DOHH2 (cell line): Measurements from ENCODE around the gene ZNF587.

Experiments
- H3F3A ChIP-seq: fragments of 200-600 bp; sonication (generic), shearing (Covaris generic); 2 replicates; pipeline ENCODE4 v1.6.0; 2016; ENCODE audit warnings: antibody characterized with exemption, mild to moderate bottlenecking; ENCODE audit not compliant: control insufficient read depth, insufficient read depth
- H3K27ac ChIP-seq: fragments of 200-600 bp; sonication (generic); 2 replicates; pipeline ENCODE4 v1.5.1; 2014; ENCODE audit warnings: low read depth, mild to moderate bottlenecking, low read length, moderate library complexity
- H3K27me3 ChIP-seq: fragments of 200-600 bp; sonication (generic); 2 replicates; pipeline ENCODE4 v1.6.1; 2014; ENCODE audit warnings: mild to moderate bottlenecking, low read length, mixed read lengths; ENCODE audit not compliant: control insufficient read depth
- H3K36me3 ChIP-seq: fragments of 200-600 bp; sonication (generic); 2 replicates; pipeline ENCODE4 v1.6.1; 2014; ENCODE audit warnings: mild to moderate bottlenecking, low read length, moderate library complexity, mixed read lengths; ENCODE audit not compliant: control insufficient read depth
- H3K4me1 ChIP-seq: fragments of 200-600 bp; sonication (generic); 2 replicates; pipeline ENCODE4 v1.6.1; 2014; ENCODE audit warnings: mild to moderate bottlenecking, low read length, mixed read lengths; ENCODE audit not compliant: control insufficient read depth
- H3K4me2 ChIP-seq: fragments of 200-600 bp; sonication (generic); 2 replicates; pipeline ENCODE4 v1.6.0; 2014; ENCODE audit warnings: mild to moderate bottlenecking, low read length, moderate library complexity
- H3K4me3 ChIP-seq: fragments of 200-600 bp; sonication (generic); 2 replicates; pipeline ENCODE4 v1.5.1; 2014; ENCODE audit warnings: mild to moderate bottlenecking, low read length, mixed read lengths
- H3K79me2 ChIP-seq: fragments of 200-600 bp; sonication (generic); 2 replicates; pipeline ENCODE4 v1.6.1; 2014; ENCODE audit warnings: mild to moderate bottlenecking, low read length, mixed read lengths; ENCODE audit not compliant: control insufficient read depth
- H3K9me2 ChIP-seq: fragments of 200-600 bp; sonication (generic); replicated peaks from 2 replicates; pipeline ENCODE4 v1.6.1; 2014; ENCODE audit warnings: mild to moderate bottlenecking, low read length, mixed read lengths; ENCODE audit not compliant: control insufficient read depth
- H3K9me3 ChIP-seq: fragments of 200-600 bp; sonication (generic); 2 replicates; pipeline ENCODE4 v1.6.1; 2014; ENCODE audit warnings: antibody characterized with exemption, low read length, mixed read lengths; ENCODE audit not compliant: control insufficient read depth, insufficient read depth
- H4K20me1 ChIP-seq: fragments of 200-600 bp; sonication (generic); 2 replicates; pipeline ENCODE4 v1.6.0; 2014; ENCODE audit warnings: low read depth, mild to moderate bottlenecking, antibody characterized with exemption, low read length, moderate library complexity; ENCODE audit not compliant: control insufficient read depth, insufficient read depth
- CTCF ChIP-seq: fragments of 200-600 bp; sonication (generic); IDR thresholded peaks from one replicate; pipeline ENCODE4 v1.5.1; 2014; ENCODE audit warnings: antibody characterized with exemption, mild to moderate bottlenecking, low read depth, low read length; ENCODE audit not compliant: poor library complexity, severe bottlenecking
- EZH2phosphoT487 ChIP-seq: fragments of 200-600 bp; sonication (generic); IDR thresholded peaks from 2 replicates; pipeline ENCODE4 v1.6.1; 2017; ENCODE audit warnings: borderline replicate concordance, mild to moderate bottlenecking, antibody characterized with exemption, low read length, moderate library complexity, mixed read lengths

ZNF587 gene

GRCh38 chr19:57814505-57815246, 35.0 kb upstream of the ZNF587 start, which contains the start of gene ZNF552:
Gene ZNF552 (minus strand): TSS chr19:57814913. CDS start chr19:57814743, 170 bp downstream.
- 0 out of 2 replicates have a peak within 1 kb of the TSS, but pooled peaks have one; percentile 7 for H3K27ac ChIP-seq

GRCh38 chr19:57815247-57816075, 34.2 kb upstream of the ZNF587 start:
- Histone ChIP-seq H3K4me3 (peak overlapping the region; percentile 78), H3K9me3 (no peaks in the 10 kb centered on the region), H3K36me3 (peaks cover 17% of the 10 kb centered on the region), H3K27ac (no peak overlapping the region), H3K4me1 (peaks cover 32% of the 10 kb centered on the region), H3F3A (no peaks in the 10 kb centered on the region), H3K79me2 (peaks cover 32% of the 10 kb centered on the region), H3K9me2 (no peaks in the 10 kb centered on the region), H3K4me2 (peak overlapping the region; percentile 72), H4K20me1 (no peaks in the 10 kb centered on the region), H3K27me3 (no peaks in the 10 kb centered on the region)
- TF ChIP-seq EZH2phosphoT487 (no peak), CTCF (no peak)

More at GRCh38 chr19:57814505-57815246, 35.0 kb upstream of the ZNF587 start, which contains the start of gene ZNF552:
- Histone ChIP-seq H3K4me1 (peaks cover 30% of the 10 kb centered on the region), H3K79me2 (peaks cover 24% of the 10 kb centered on the region), H3F3A (no peaks in the 10 kb centered on the region), H3K9me3 (no peaks in the 10 kb centered on the region), H3K4me2 (peak within 1 kb of the TSS; percentile 72), H3K27me3 (no peaks in the 10 kb centered on the region), H3K36me3 (peaks cover 19% of the 10 kb centered on the region), H3K9me2 (no peaks in the 10 kb centered on the region), H4K20me1 (no peaks in the 10 kb centered on the region), H3K4me3 (peak within 1 kb of the TSS; percentile 78)
- TF ChIP-seq EZH2phosphoT487: no peak
- TF ChIP-seq CTCF: no peak

GRCh38 chr19:57816652-57817051, 33.0 kb upstream of the ZNF587 start:
- Histone ChIP-seq H4K20me1 (no peaks in the 10 kb centered on the region), H3K4me3 (no peak overlapping the region), H3F3A (no peaks in the 10 kb centered on the region), H3K4me1 (peaks cover 38% of the 10 kb centered on the region), H3K9me2 (no peaks in the 10 kb centered on the region), H3K36me3 (peaks cover 22% of the 10 kb centered on the region), H3K9me3 (no peaks in the 10 kb centered on the region), H3K4me2 (no peak overlapping the region), H3K27ac (no peak overlapping the region), H3K27me3 (no peaks in the 10 kb centered on the region), H3K79me2 (peaks cover 43% of the 10 kb centered on the region)
- TF ChIP-seq EZH2phosphoT487: no peak
- TF ChIP-seq CTCF: no peak
